ENCODE results near the gene KLHL10. TPM values are rescaled to one million over a fixed set of nuclear protein-coding genes. Genes with fewer than 3 reads are reported as not detected.
A peak's percentile ranks its signal among the peaks of the same experiment; 100 is the strongest.
"Not testable (repeated sequence)": the region's sequence is repeated elsewhere in the genome, so short reads cannot be mapped to it uniquely, and the experiment has no call there.

Gene KLHL10
- total RNA-seq, 1 donor from 2014 or later = not detected

DNA sequence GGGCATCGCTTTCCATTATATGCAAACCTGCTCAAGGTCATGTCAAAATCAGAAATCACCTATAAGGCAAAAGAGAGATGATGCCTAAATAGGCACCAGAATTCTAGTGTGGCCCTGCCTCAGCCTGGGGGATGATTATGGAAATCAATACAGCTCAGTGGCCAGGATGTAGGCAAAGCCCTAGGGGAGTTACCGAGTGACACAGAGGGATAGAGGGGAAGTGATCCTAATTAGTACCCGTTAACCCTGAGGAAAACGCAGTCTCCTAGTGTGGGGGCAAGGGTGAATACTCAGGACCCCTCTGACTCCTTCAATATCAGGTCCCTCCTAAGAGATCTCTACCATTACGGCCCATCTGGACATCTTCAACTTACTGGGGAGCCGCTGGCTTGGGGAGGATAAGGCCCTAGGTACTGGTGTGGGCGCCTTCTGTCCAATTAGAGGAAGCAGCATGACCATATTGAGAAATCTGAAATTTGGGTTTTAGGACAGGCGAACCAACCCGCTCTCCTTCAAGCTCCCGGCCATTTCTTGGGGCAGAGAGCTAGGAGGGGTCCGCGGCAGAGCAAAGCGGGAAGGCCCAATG is 2.3 kb upstream of the KLHL10 start:
- Mint-ChIP-seq H3K9me3 (no peaks in the 10 kb centered on the region), H3K4me1 (peaks cover 13% of the 10 kb centered on the region), H3K27ac (no peak overlapping the region), H3K36me3 (ENCODE audit: low read depth) (peaks cover 19% of the 10 kb centered on the region), H3K4me3 (peak overlapping the region; percentile 87), H3K27me3 (no peaks in the 10 kb centered on the region)
- DNase-seq = no peak
- ATAC-seq (ENCODE audit: low read depth) = peak; percentile 50
- CTCF ChIA-PET = interaction anchor here (0.7 kb wide), 1 partner anchor 26 kb away, joined by 3 read pairs; no protein-coding TSS in a partner anchor
- intact Hi-C loops (cut with micrococcal nuclease) = no loop called here
- TF ChIP-seq, protein P1, sequence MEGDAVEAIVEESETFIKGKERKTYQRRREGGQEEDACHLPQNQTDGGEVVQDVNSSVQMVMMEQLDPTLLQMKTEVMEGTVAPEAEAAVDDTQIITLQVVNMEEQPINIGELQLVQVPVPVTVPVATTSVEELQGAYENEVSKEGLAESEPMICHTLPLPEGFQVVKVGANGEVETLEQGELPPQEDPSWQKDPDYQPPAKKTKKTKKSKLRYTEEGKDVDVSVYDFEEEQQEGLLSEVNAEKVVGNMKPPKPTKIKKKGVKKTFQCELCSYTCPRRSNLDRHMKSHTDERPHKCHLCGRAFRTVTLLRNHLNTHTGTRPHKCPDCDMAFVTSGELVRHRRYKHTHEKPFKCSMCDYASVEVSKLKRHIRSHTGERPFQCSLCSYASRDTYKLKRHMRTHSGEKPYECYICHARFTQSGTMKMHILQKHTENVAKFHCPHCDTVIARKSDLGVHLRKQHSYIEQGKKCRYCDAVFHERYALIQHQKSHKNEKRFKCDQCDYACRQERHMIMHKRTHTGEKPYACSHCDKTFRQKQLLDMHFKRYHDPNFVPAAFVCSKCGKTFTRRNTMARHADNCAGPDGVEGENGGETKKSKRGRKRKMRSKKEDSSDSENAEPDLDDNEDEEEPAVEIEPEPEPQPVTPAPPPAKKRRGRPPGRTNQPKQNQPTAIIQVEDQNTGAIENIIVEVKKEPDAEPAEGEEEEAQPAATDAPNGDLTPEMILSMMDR (IDR thresholded peaks at IDR 0.05) = no peak
- POLR2A ChIA-PET = interaction anchor here (1.3 to 2.7 kb wide), 3 partner anchors 30 to 146 kb away, joined by 4 to 10 read pairs (median 4); partner anchors contain the start of genes EIF1, JUP and KLHL11

DNA sequence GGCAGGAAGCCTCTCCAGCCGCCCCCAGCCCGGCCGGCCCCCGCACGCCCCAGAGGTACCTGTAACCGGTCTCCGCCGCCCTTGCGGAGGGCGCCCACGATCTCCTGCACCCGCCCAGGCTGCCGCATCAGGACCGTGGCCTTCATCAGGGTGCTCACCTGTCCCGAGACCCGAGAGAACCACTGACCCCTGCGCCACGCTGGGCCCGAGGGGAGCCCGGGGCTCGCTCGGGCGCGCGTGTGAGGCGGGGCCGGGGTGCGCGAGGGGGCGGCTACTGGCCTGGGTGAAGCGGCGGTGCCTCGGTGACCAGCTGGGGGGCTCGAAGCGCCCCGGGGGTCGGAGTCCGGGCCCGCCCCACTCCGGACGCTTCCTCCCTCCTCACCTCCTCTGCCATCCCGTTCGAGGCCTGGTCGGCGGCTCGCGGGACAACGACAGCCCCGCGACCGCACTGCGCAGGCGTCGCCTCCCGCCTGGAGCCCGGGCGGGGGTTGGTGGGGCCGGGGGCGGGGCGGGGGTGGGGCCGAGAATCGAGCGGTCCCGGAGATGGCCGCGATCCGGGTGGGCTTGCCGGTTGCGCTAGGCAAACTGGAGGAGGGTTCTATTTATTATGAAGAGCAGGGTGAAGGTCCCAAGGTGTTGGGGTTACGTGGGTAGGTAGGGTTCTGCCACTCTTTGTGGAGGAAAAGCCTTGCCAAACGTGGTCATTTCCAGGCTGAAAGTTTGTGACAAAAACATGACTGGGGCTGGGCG is 1.6 kb upstream of the KLHL10 start, which contains the start of gene NT5C3B:
Gene NT5C3B (minus strand): TSS at position 433 of the 750 bp plus-strand sequence. CDS start 39 bp downstream, at position 394.
- H3K36me3 Mint-ChIP-seq (ENCODE audit: low read depth) = peaks cover 13% of the 10 kb centered on the region
- TF ChIP-seq, protein P1 (IDR thresholded peaks at IDR 0.05) = no peak
- CTCF ChIA-PET = interaction anchor here (0.7 kb wide), 1 partner anchor 26 kb away, joined by 3 read pairs; no protein-coding TSS in a partner anchor
- no peaks in the 10 kb centered on the region for H3K9me3 Mint-ChIP-seq
- POLR2A ChIA-PET = interaction anchor here (1.3 to 2.7 kb wide), 3 partner anchors 29 to 147 kb away, joined by 4 to 10 read pairs (median 4); partner anchors contain the start of genes EIF1, JUP and KLHL11
- peak; percentile 65 for DNase-seq
- intact Hi-C loops (cut with micrococcal nuclease) = no loop called here
- H3K27ac Mint-ChIP-seq = peak within 1 kb of the TSS; percentile 41
- H3K27me3 Mint-ChIP-seq = no peaks in the 10 kb centered on the region
- peak within 1 kb of the TSS; percentile 87 for H3K4me3 Mint-ChIP-seq
- peak; percentile 87 for ATAC-seq (ENCODE audit: low read depth)
- peaks cover 13% of the 10 kb centered on the region for H3K4me1 Mint-ChIP-seq

DNA sequence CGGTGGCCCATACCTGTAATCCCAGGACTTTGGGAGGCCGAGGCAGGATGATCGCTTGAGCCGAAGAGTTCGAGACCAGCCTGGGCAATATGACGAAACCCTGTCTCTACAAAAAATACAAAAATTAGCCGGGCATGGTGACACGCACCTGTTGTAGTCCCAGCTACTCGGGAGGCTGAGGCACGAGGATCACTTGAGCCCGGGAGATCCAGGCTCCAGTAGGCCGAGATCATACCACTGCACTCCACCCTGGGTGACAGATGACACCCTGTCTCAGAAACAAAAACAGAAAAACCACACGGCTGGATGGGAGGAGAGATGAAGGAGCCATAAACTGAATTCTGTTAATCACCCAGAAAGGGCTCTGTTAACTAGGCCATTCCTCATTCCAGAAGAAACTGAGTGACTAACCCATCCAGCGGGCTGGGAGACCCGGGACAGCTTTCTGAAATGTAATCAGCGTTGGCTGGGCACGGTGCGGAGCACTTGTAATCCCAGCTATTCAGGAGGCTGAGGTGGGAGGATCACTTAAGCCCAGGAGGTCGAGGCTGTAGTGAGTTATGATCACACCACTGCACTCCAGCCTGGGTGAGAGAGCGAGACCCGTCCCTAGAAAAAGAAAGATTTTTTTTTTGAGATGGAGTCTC is 952 bp upstream of the KLHL10 start:
- ATAC-seq (ENCODE audit: low read depth) (no peak), DNase-seq (no peak)
- Mint-ChIP-seq H3K27ac (peak overlapping the region; percentile 41), H3K27me3 (no peaks in the 10 kb centered on the region), H3K36me3 (ENCODE audit: low read depth) (peaks cover 9% of the 10 kb centered on the region), H3K4me1 (peaks cover 13% of the 10 kb centered on the region), H3K4me3 (peak overlapping the region; percentile 87), H3K9me3 (no peaks in the 10 kb centered on the region)
- intact Hi-C loops (cut with micrococcal nuclease) = no loop called here
- TF ChIP-seq, protein P1 (IDR thresholded peaks at IDR 0.05) = no peak
- CTCF ChIA-PET = no interaction called here
- POLR2A ChIA-PET = interaction anchor here (2.7 kb wide), 1 partner anchor 28 kb away, joined by 10 read pairs; the partner anchor contains the start of gene KLHL11

DNA sequence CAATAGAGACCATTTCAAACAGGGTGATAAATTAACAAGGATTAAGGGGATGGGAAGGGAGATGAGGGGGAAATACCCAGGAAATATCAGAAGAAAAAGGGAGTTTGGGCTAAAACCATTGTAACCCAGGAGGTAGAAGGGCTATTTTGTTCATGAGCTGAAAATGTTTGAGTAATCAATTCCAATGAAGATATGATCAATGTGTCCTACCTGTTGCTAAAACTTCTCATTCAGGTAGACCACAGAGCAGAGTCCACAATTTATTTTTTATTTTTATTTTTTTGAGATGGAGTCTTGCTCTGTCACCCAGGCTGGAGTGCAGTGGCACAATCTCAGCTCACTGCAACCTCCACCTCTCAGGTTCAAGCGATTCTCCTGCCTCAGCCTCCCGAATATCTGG is 1.8 kb downstream of the KLHL10 start:
- H3K36me3 Mint-ChIP-seq (ENCODE audit: low read depth); H3K27me3 Mint-ChIP-seq; H3K27ac Mint-ChIP-seq; ATAC-seq (ENCODE audit: low read depth); H3K9me3 Mint-ChIP-seq; CTCF ChIA-PET; H3K4me3 Mint-ChIP-seq; DNase-seq; intact Hi-C loops (cut with micrococcal nuclease); POLR2A ChIA-PET: not testable (repeated sequence)
- peaks cover 13% of the 10 kb centered on the region for H3K4me1 Mint-ChIP-seq

DNA sequence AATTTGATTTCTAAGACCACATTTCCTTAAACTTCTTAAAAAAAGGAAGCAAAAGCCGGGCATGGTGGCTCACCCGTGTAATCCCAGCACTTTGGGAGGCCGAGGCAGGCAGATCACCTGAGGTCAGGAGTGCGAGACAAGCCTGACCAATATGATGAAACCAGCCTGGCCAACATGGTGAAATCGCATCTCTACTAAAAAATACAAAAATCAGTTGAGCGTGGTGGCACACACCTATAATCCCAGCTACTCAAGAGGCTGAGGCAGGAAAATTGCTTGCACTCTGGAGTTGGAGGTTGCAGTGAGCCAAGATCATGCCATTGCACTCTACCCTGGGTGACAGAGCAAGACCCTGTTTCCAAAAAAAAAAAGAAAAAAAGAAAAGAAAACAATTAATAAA is 3.2 kb downstream of the KLHL10 start:
- H3K9me3 Mint-ChIP-seq; CTCF ChIA-PET; ATAC-seq (ENCODE audit: low read depth); POLR2A ChIA-PET; H3K36me3 Mint-ChIP-seq (ENCODE audit: low read depth); H3K27ac Mint-ChIP-seq; H3K4me3 Mint-ChIP-seq; intact Hi-C loops (cut with micrococcal nuclease); DNase-seq; H3K4me1 Mint-ChIP-seq; H3K27me3 Mint-ChIP-seq: not testable (repeated sequence)
